Activated naive CD4-positive, alpha-beta T cell treated with anti-CD3 and anti-CD28 coated beads, Interleukin-2, amount 50 U/mL, for 24 hours (primary cell): Measurements from ENCODE around the gene CCR2.
"Not testable (repeated sequence)": the region's sequence is repeated elsewhere in the genome, so short reads cannot be mapped to it uniquely, and the experiment has no call there.

ENCODE experiments used
- H3K27ac Mint-ChIP-seq: one replicate; pipeline ENCODE4 v1.8.0; 2021; ENCODE audit warnings: mild to moderate bottlenecking, mixed read lengths
- H3K27me3 Mint-ChIP-seq: one replicate; pipeline ENCODE4 v1.8.0; 2021; ENCODE audit warnings: mixed read lengths
- H3K36me3 Mint-ChIP-seq: one replicate; pipeline ENCODE4 v1.8.0; 2021; ENCODE audit warnings: mixed read lengths
- H3K4me1 Mint-ChIP-seq: one replicate; pipeline ENCODE4 v1.8.0; 2021; ENCODE audit warnings: mixed read lengths
- H3K4me3 Mint-ChIP-seq: one replicate; pipeline ENCODE4 v1.8.0; 2021; ENCODE audit warnings: mild to moderate bottlenecking, mixed read lengths
- H3K9me3 Mint-ChIP-seq: one replicate; pipeline ENCODE4 v1.8.0; 2021; ENCODE audit warnings: mixed read lengths

Gene CCR2

DNA sequence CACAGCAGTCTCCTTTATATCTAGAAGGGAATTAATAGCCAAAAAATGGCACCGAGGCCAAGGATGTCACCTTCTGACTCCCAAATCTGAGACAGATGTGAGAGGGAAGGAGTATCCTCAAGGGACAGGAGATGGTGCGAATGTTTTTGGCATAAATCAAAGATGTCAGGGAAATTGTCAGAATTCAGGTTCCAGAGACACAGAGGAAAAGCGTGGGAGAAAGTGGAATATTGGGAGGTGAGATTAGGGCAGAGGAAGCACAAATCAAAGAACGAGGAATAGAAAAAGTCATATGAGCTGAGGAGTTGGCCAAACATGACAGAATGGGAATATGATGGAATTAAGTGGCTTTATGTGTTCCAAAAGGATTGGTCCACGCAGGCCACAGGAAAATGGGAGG, 46.9 kb downstream of the CCR2 start:
- Mint-ChIP-seq H3K4me3 (no peak overlapping the region), H3K27ac (no peak overlapping the region), H3K27me3 (no peaks in the 10 kb centered on the region), H3K9me3 (no peaks in the 10 kb centered on the region), H3K4me1 (no peaks in the 10 kb centered on the region), H3K36me3 (no peaks in the 10 kb centered on the region)

DNA sequence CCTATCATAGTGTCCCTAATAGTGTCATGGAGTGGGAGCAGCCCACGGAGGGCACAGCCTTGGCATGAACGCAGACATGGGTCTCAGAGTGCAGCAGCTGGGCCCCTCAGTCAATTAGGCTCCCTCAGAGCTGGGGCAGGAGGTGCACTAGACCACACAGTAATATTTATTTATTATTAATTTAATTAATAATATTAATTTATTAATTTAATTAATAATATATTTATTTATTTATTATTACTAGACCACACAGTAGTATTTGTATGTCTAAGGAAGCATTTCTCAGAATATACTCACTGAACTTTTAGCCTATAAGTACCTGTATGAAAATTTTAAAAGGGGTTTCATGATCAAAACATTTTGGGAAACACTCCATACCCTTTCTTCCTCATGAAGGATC, 47.7 kb downstream of the CCR2 start:
- Mint-ChIP-seq H3K9me3 (no peaks in the 10 kb centered on the region), H3K27me3 (no peaks in the 10 kb centered on the region), H3K4me1 (peaks cover under 1% of the 10 kb centered on the region), H3K36me3 (no peaks in the 10 kb centered on the region), H3K27ac (no peak overlapping the region), H3K4me3 (no peak overlapping the region)

DNA sequence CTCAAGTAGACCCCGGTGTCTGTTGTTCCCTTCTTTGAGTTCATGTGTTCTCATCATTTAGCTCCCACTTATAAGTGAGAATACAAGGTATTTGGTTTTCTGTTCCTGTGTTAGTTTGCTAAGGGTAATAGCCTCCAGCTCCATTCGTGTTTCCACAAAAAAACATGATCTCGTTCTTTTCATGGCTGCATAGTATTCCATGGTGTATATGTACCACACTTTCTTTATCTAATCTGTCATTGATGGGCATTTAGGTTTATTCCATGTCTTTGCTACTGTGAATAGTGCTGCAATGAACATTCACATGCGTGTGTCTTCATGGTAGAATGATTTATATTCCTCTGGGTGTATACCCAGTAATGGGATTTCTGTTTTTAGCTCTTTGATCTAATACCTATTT, 49.0 kb downstream of the CCR2 start:
- H3K4me1 Mint-ChIP-seq = peaks cover 13% of the 10 kb centered on the region
- not testable (repeated sequence) for H3K27me3 Mint-ChIP-seq, H3K9me3 Mint-ChIP-seq, H3K4me3 Mint-ChIP-seq, H3K36me3 Mint-ChIP-seq, H3K27ac Mint-ChIP-seq

DNA sequence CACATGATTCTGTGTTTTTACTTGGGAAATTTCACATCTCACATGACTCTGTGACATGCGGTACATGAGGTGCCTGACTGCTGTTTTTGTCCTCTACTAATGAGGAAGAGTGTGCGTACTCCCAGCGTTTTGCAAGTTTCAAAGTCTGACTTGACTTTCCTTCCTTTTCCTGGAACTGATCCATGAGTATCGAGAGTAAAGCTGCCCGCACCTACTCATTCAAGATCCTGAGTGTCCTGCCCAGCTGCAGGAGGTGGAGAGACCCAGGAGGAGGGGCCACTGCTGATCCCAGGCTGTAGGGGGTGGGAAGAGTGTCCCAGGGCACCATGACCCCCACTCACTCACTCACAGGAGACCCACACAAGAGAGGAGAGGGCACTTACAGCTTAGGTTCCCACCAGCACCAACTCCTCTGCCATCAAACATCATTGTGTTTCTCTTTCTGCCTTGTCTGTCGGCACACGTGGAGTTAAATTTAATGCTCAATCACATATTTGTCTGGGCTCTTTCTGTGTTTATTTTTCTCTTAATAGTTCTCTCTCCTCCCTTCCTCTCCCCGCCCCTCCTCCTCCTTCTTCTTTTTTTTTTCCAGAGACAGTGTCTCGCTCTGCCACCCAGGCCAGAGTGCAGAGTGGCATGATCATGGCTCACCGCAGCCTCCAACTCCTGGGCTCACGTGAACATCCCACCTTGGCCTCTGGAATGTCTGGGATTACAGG, 51.5 kb downstream of the CCR2 start:
- Mint-ChIP-seq H3K9me3 (no peaks in the 10 kb centered on the region), H3K4me1 (peaks cover 27% of the 10 kb centered on the region), H3K36me3 (no peaks in the 10 kb centered on the region), H3K4me3 (no peak overlapping the region), H3K27ac (no peak overlapping the region), H3K27me3 (no peaks in the 10 kb centered on the region)

DNA sequence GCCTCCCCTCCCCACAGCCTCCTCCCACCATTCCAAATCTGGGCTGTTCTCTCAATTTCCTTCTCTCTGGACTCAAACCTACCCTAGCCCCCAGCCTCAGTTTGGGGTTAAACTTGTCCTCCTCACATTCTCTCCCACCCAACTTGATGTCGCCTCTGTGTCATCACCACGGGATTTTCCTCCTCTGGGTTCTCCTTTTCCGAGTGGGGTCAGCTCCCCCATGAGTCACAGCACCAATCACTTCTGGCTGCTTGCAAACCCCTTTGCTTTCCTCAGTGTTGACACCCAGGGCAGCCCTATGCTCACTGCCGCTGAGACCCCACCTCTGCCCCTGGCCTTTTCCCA, 52.5 kb downstream of the CCR2 start:
- Mint-ChIP-seq H3K27me3 (no peaks in the 10 kb centered on the region), H3K4me3 (no peak overlapping the region), H3K36me3 (no peaks in the 10 kb centered on the region), H3K9me3 (no peaks in the 10 kb centered on the region), H3K27ac (peak overlapping the region; percentile 35), H3K4me1 (peaks cover 27% of the 10 kb centered on the region)

DNA sequence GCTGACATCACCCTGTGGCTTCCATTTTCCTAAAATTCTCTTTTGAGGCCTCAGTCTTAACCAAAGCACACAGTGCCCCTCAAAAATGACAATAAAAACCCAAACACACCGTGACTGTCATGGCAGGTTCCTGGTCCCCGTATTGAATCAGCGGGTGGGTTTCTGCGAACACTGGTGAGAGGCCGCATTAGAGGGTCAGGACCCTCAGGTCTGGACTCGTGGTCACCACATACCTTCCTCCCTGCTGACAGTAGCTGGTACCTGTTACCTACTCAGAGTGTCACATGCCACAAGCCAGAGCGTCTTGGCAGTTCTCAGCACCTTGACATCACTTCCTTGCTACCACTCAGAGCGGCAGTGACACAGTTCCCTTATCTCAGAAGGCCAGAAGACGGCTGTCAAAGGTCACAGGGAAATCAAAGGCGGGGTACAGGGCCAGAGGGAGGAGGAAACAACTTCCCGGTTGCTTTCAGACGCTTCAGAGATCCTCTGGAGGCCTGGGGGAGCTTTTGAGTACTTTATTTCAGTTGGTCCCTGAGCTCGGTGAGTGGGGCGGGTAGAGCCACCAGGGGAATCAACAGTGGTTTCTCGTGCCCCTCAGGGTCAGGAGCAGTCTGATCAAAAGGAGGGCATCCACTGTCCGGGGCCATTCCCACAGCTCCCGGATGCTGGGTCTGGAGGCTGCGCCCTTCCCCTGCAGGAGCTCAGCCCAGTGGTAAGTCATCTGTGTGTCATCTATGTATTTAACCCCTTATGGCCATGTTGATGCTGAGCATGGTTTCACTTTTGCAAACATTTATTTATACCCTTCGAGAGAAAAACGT, 53.1 kb downstream of the CCR2 start, which contains the start of the genes CCR5AS and CCRL2:
CCR5AS (minus strand) TSS at position 279 of the 824 bp plus-strand sequence.
CCRL2 (plus strand) TSS at position 472 of the 824 bp plus-strand sequence. CDS start 821 bp downstream, outside the sequence.
- H3K4me3 Mint-ChIP-seq = peak within 1 kb of the TSS; percentile 82
- no peaks in the 10 kb centered on the region for H3K27me3 Mint-ChIP-seq
- H3K4me1 Mint-ChIP-seq = peaks cover 27% of the 10 kb centered on the region
- H3K9me3 Mint-ChIP-seq = no peaks in the 10 kb centered on the region
- H3K27ac Mint-ChIP-seq = peak within 1 kb of the TSS; percentile 35
- H3K36me3 Mint-ChIP-seq = no peaks in the 10 kb centered on the region

DNA sequence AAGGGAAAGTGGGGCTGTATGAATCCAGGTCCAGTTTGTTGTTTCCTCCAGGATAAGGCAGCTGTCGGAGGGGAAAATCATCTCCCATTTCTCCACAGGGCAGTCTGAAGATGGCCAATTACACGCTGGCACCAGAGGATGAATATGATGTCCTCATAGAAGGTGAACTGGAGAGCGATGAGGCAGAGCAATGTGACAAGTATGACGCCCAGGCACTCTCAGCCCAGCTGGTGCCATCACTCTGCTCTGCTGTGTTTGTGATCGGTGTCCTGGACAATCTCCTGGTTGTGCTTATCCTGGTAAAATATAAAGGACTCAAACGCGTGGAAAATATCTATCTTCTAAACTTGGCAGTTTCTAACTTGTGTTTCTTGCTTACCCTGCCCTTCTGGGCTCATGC, 54.1 kb downstream of the CCR2 start:
- H3K36me3 Mint-ChIP-seq = no peaks in the 10 kb centered on the region
- H3K27ac Mint-ChIP-seq = peak overlapping the region; percentile 60
- no peak overlapping the region for H3K4me3 Mint-ChIP-seq
- H3K9me3 Mint-ChIP-seq = no peaks in the 10 kb centered on the region
- H3K27me3 Mint-ChIP-seq = no peaks in the 10 kb centered on the region
- peaks cover 27% of the 10 kb centered on the region for H3K4me1 Mint-ChIP-seq

DNA sequence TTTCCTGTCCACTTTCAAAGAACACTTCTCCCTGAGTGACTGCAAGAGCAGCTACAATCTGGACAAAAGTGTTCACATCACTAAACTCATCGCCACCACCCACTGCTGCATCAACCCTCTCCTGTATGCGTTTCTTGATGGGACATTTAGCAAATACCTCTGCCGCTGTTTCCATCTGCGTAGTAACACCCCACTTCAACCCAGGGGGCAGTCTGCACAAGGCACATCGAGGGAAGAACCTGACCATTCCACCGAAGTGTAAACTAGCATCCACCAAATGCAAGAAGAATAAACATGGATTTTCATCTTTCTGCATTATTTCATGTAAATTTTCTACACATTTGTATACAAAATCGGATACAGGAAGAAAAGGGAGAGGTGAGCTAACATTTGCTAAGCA, 54.9 kb downstream of the CCR2 start:
- Mint-ChIP-seq H3K27me3 (no peaks in the 10 kb centered on the region), H3K9me3 (no peaks in the 10 kb centered on the region), H3K27ac (no peak overlapping the region), H3K4me3 (no peak overlapping the region), H3K4me1 (peaks cover 27% of the 10 kb centered on the region), H3K36me3 (no peaks in the 10 kb centered on the region)

DNA sequence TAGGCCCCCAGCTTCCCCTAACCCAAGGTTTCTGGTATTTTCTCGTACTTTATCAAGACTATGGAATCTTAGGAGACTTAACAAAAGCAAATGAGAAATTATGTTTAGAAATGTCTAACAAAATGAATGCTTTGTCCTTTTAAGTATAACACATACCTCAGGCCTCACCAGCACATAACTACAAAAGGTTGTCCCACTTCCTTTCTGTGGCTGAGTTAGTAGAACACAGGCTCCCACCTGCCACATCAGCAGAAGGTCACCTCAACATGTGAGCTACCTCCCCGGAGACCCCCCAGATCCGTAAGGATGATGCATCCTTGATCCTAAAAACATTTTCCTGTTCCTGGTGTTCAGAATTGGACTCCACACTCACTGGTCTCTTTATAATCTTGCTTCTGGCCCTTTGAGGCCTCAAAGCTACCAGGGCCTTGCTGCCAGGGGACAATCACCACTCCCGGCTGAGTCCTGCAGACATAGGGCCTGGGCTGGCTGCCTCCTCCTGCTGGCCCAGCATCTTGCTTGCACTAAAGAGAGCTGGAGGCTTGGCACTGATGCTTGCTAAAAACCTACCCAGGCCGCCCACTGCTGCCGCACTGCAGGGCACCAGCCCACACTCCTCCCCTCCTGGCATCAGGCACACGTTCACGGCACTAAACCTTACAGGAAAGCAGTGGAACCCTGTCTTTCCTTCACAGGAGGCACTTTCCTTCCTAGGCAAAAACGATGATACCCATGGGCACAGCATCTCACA, 56.0 kb downstream of the CCR2 start:
- peaks cover 27% of the 10 kb centered on the region for H3K4me1 Mint-ChIP-seq
- no peaks in the 10 kb centered on the region for H3K36me3 Mint-ChIP-seq
- H3K27ac Mint-ChIP-seq = no peak overlapping the region
- no peak overlapping the region for H3K4me3 Mint-ChIP-seq
- H3K9me3 Mint-ChIP-seq = no peaks in the 10 kb centered on the region
- no peaks in the 10 kb centered on the region for H3K27me3 Mint-ChIP-seq
